HG02840 (cell line): ENCODE measurements around the gene OR13C8.
"Not testable (repeated sequence)": the region's sequence is repeated elsewhere in the genome, so short reads cannot be mapped to it uniquely, and the experiment has no call there.

Source experiments
- ATAC-seq: cut with Tn5 transposase; IDR thresholded peaks from one replicate; pipeline ENCODE4 v1.9.1; 2021; ENCODE audit warnings: mild to moderate bottlenecking, moderate library complexity, moderate number of reproducible peaks; ENCODE audit not compliant: unreplicated experiment, low FRiP score

Gene OR13C8, protein sequence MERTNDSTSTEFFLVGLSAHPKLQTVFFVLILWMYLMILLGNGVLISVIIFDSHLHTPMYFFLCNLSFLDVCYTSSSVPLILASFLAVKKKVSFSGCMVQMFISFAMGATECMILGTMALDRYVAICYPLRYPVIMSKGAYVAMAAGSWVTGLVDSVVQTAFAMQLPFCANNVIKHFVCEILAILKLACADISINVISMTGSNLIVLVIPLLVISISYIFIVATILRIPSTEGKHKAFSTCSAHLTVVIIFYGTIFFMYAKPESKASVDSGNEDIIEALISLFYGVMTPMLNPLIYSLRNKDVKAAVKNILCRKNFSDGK

GRCh38 chr9:104568868-104569267, at the start of gene OR13C8:
Gene OR13C8 (plus strand): TSS chr9:104569168. CDS start chr9:104569168, 0 bp downstream.
- ATAC-seq = no peak

- ATAC-seq = not testable (repeated sequence)
Measured at GRCh38 chr9:104520241-104520640, 48.7 kb upstream of the OR13C8 start.

- ATAC-seq = no peak
Measured at GRCh38 chr9:104527109-104527508, 41.9 kb upstream of the OR13C8 start, which contains the start of gene OR13C4. Gene OR13C4 (minus strand): TSS chr9:104527209. CDS start chr9:104527209, 0 bp downstream.

DNA sequence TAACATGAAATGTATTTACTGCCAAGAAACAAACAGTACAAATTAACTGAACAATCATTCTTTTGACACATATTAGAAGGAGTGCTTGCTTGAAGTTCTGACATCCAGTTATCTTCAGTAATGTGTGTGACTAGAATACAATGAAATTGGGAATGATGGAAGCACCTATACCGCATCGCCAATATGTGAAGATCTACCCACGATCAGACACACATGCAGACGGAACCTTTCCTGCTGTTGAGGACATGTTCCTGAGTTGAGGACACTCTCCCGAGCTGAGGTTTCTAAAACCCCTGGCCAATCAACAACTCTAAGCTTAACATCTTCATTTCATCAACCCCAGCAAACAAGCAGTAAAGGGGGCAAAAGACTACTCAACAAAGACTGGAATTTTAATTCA, 32.2 kb upstream of the OR13C8 start, which contains the start of gene OR13C3:
Gene OR13C3, minus strand, starts transcription at position 101 of the 400 bp plus-strand sequence. CDS start 133 bp downstream, outside the sequence.
- ATAC-seq = no peak

DNA sequence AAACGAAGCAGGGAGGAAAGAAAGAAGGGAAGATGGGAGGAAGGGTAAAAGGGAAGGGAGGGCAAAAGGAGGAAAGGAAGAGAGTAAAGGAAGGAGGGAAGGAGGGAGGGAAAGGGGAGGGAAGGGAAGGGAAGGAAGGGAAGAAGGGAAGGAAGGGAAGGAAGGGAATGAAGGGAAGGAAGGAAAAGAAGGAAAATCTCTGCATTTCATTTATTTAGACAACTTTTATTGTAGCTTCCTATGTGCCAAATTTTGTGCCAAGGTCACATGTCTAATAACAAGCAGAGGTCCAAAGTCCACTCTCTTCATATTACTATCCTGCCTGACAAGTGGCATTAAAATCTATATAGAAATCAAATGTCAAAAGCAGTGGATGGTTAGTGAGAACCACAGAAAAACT, 29.7 kb upstream of the OR13C8 start:
- ATAC-seq = no peak

- ATAC-seq = no peak
Measured at GRCh38 chr9:104544644-104545043, 24.3 kb upstream of the OR13C8 start.

DNA sequence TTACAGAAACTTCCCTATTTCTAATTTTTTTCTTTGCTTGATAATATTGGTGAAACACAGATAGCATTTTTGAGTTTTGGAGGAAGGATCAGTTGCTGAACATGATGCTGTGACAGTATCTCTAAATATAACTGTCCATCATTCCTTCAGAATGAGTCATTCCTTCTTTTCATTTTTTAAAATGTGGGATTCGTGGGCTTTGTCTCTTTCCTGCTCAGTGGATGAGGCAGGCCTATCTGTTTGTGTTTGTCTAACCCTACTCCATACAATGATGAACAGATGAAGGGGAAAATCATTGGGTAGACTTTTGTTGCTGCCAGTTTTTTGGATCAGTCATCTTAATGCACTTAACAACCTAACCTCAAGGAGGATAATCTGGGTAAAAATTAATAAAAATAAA, 15.7 kb upstream of the OR13C8 start:
- no peak for ATAC-seq

- no peak for ATAC-seq
Measured at GRCh38 chr9:104555521-104555920, 13.4 kb upstream of the OR13C8 start.

DNA sequence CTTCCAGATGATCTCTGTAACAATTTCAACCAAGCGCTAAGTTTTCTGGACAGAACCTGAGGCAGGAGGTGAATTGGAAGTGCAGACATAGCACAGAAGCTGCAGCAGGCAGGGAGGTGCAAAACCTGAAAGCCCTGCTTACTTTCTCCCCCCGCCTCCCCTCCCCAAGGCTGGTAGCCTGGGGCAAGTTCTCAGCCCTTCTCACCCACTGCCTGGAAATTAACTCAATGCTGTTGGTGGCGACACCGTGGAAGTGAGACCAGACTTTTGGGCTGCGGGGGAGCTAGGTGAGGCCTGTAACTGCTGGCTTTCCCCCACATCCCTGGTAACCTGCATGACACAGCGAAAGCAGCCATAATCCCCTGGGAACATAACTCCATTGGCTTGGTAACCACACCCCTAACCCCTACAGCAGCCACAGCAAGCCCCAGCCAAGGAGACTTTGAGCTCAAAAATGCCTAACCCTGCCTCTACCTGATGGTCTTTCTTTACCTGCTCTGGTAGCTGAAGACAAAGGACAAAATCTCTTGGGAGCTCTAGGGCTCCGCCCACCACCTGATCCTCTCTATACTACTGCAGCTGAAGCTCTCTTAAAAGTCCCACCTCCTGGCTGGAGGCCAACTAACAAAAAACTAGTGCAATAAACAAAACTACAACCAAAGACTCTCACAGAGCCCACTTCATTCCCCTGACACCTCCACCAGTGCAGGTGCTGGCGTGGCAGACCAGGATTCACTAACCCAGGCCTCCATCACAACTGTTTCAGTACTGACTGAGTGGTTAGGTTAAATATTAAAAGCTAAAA, 11.9 kb upstream of the OR13C8 start:
- no peak for ATAC-seq

DNA sequence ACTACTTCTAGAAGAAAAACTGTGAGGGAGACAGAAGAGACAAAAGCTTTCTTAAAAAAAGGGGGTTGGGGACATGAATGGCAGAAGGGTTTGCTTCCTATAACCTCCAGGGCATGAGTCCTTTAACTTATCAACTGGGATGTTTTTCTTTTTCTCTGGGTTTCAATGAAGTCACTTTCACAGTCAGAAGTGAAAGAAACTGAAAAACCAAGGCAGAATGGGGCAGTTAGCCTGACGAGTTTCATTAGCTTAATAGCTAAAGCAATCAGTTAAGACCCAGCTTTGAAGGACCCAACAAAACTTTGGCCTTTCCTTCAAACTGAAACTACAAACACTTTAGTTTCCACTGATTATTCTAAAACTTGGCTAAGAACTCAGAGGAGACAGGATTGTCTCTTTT, 4.6 kb upstream of the OR13C8 start:
- no peak for ATAC-seq

- no peak for ATAC-seq
Measured at GRCh38 chr9:104572612-104573011, 3.6 kb downstream of the OR13C8 start.

DNA sequence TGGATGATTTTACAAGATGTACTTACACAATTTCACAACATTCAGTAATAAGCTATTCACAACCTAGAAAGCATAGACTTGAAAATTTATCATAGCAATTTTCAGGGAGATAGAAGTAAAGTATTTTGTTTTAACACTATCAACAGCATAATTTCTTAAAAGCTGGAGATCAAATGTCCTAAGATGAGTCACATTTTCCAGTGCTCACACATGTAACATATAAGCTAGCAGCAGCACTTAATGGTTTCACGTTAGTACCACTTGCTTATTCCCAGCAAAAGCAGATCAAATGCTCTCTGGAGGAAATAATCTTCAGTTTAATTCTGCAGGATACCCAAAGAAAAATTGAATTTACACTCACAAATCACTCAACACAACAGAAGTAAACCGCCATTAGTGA, 6.5 kb downstream of the OR13C8 start:
- ATAC-seq = no peak

- no peak for ATAC-seq
Measured at GRCh38 chr9:104577263-104577662, 8.3 kb downstream of the OR13C8 start.

- no peak for ATAC-seq
Measured at GRCh38 chr9:104580562-104580961, 11.6 kb downstream of the OR13C8 start.

DNA sequence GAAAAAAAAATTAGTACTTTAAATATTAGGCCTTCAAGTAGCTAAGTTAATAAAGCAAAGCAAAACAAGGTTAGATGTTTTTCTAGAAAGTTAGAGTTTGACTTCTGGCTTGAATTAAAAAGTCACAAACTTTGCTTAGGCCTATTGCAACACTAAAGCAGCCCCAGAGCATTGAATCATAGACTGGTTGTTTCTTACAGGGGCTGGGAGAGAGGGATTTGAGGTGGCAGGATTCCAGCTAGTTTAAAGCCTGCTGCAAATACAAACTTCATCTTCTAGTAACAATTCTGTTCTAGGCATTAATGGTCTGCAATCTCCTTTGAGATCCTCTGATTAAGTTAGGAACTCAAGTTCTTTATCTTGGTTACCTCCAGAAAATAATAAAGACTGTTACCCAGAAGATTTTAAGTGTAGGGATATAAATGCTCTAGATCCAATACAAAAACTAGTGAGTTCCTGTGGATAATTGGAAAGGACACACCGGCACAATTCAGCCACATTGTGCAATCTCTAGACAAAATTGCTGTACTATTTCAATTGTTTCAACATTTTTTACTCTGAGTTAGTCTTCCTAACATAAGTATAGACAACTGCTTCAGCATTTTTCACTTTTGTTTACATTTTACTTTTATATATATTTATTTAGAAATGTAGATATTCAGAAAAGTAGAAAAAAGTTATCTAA, 17.7 kb downstream of the OR13C8 start:
- ATAC-seq = no peak

DNA sequence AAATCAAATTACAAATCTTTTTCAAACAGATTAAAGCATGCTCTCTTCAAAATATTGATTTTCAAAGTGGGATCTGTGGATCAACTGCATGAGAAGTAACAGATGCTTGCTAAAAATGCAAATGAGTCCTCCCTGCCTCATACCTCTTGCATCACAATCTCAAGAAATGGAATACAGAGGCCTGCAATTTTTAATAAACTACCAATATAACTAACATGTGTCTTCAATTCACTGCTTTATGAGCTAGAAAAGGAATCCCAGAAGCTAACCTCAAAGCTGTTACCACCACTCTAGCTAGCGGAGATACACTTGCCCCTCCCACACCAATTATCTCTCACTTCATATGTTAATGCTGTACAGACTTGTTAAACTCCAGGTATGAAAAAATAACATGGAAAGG, 20.7 kb downstream of the OR13C8 start:
- no peak for ATAC-seq

DNA sequence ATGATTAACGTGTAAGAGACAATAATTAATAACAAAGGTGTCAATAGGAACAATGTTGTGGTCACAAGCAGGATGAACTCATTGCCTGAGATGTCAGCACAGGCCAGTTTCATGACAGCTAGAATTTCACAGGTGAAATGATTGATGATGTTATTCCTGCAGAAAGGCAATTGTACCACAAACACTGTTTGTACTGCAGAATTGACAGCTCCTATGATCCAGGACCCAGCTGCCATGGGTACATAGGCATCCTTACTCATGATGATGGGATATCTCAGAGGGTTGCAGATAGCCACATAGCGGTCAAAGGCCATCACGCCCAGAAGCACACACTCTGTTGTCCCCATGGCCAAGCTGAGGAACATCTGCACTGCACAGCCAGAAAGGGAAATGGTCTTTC, 29.8 kb downstream of the OR13C8 start:
- ATAC-seq = not testable (repeated sequence)

DNA sequence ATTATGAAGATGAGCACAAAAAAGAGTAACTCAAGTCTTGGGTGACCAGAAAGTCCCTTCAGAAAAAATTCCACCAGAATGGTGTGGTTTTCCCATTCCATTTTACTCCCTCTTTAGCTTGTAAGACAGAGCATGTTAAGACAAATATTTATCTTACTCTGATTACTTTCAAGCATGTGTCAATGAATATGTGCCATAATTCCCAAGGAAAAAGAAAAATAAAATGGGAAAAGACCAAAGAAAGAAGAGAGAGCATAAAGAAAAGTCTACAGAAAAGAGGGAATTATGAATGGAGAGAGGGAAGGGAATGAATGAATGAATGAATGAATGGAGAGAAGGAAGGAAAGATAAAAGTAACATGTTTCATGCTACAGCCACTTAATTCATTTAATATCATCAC, 30.3 kb downstream of the OR13C8 start, which contains the start of gene OR13C5:
Gene OR13C5, minus strand, starts transcription at position 101 of the 400 bp plus-strand sequence. Its CDS starts 0 bp downstream, at position 101.
- ATAC-seq = not testable (repeated sequence)

GRCh38 chr9:104604801-104605200, 35.8 kb downstream of the OR13C8 start:
- no peak for ATAC-seq

GRCh38 chr9:104605527-104605926, 36.6 kb downstream of the OR13C8 start, which contains the start of gene OR13C2:
Gene OR13C2 (minus strand): TSS chr9:104605627. CDS start chr9:104605627, 0 bp downstream.
- not testable (repeated sequence) for ATAC-seq

DNA sequence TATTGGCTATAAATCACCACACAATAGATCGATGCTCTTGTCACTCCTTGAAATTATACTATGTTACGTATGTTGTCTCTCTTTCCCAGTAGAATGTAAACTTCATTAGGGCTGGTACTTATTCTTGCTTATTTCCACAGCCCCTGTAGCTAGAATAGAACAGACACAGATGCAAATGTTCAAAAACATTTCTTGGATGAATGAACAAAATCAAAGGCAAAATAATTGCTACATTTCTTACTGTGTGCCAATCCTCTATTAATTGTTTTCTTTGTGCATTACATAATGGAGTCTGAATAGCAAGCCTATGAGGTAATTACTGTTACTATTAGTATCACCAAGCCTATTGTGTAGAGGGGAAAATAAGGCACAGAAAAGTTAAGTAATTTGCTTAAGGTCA, 37.2 kb downstream of the OR13C8 start:
- ATAC-seq = no peak
